ENCODE data around the gene MAST2.

The MAST2 gene

GRCh38 chr1:46068525-46068924 lies 265.1 kb downstream of the MAST2 start:
- DNase-seq, result no peak
- intact Hi-C loops (cut with DNase I), result no loop called here

- intact Hi-C loops (cut with DNase I), result no loop called here
- DNase-seq, result no peak
Observed at GRCh38 chr1:46070164-46070814, 266.9 kb downstream of the MAST2 start.

- intact Hi-C loops (cut with DNase I), result no loop called here
- no peak for DNase-seq
Observed at GRCh38 chr1:46072975-46073374, 269.6 kb downstream of the MAST2 start.

- DNase-seq, result no peak
- intact Hi-C loops (cut with DNase I), result no loop called here
Observed at GRCh38 chr1:46076343-46076742, 272.9 kb downstream of the MAST2 start.

- DNase-seq, result no peak
- intact Hi-C loops (cut with DNase I), result no loop called here
Observed at GRCh38 chr1:46077644-46078043, 274.2 kb downstream of the MAST2 start.

GRCh38 chr1:46080257-46080656 lies 276.8 kb downstream of the MAST2 start:
- intact Hi-C loops (cut with DNase I), result no loop called here
- DNase-seq, result no peak

- no peak for DNase-seq
- intact Hi-C loops (cut with DNase I), result no loop called here
Observed at GRCh38 chr1:46081206-46081605, 277.8 kb downstream of the MAST2 start.

GRCh38 chr1:46081619-46082018 lies 278.2 kb downstream of the MAST2 start:
- intact Hi-C loops (cut with DNase I), result no loop called here
- DNase-seq, result no peak

- DNase-seq, result no peak
- intact Hi-C loops (cut with DNase I), result no loop called here
Observed at GRCh38 chr1:46083579-46083978, 280.2 kb downstream of the MAST2 start.

GRCh38 chr1:46084553-46085451 lies 281.4 kb downstream of the MAST2 start:
- intact Hi-C loops (cut with DNase I), result no loop called here

More at GRCh38 chr1:46084553-46085451, 281.4 kb downstream of the MAST2 start:
- no peak for DNase-seq
